Measurements from ENCODE around the gene SPZ1. TPM values are rescaled to one million over a fixed set of nuclear protein-coding genes. Genes with fewer than 3 reads are reported as not detected.
A peak's percentile ranks its signal among the peaks of the same experiment; 100 is the strongest.
"Not testable (repeated sequence)": the region's sequence is repeated elsewhere in the genome, so short reads cannot be mapped to it uniquely, and the experiment has no call there.

The SPZ1 gene, protein sequence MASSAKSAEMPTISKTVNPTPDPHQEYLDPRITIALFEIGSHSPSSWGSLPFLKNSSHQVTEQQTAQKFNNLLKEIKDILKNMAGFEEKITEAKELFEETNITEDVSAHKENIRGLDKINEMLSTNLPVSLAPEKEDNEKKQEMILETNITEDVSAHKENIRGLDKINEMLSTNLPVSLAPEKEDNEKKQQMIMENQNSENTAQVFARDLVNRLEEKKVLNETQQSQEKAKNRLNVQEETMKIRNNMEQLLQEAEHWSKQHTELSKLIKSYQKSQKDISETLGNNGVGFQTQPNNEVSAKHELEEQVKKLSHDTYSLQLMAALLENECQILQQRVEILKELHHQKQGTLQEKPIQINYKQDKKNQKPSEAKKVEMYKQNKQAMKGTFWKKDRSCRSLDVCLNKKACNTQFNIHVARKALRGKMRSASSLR
- total RNA-seq (ENCODE audit: low replicate concordance) = not detected in 2 replicates

DNA sequence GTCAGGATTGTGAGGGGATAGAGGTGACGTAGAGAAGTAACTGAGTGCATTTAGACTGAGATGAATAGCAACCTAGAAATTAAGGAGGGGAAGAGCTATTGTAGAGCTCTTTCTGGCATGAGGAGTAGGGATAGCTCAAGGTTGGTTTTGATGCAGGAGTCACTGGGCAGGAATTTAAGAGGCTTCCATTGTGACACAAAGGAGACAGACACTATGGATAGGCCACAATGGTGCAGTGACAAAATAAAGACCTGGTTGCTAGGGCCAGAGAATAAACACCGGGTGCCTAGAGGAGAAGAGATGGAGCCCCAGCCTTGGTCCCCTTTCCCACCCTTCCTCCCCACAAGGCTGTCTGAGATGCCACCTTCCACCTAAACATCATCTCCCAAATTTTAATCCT, at the start of gene SPZ1:
SPZ1 (plus strand) TSS at position 301 of the 400 bp plus-strand sequence. CDS start 214 bp downstream, outside the sequence.
- Histone ChIP-seq H3K27ac (no peak within 1 kb of the TSS), H3K4me2 (no peak within 1 kb of the TSS), H3K4me3 (no peak within 1 kb of the TSS), H3K79me2 (ENCODE audit: low read depth) (no peaks in the 10 kb centered on the region), H4K20me1 (ENCODE audit: low read depth) (no peaks in the 10 kb centered on the region), H3F3A (ENCODE audit: low read depth) (peaks cover 4% of the 10 kb centered on the region), H3K27me3 (no peaks in the 10 kb centered on the region), H3K9ac (no peak within 1 kb of the TSS), H3K4me1 (no peaks in the 10 kb centered on the region), H3K9me3 (ENCODE audit: low read depth) (no peaks in the 10 kb centered on the region), H3K36me3 (no peaks in the 10 kb centered on the region), H2AFZ (replicated peaks) (peak within 1 kb of the TSS; percentile 17)
- Mint-ChIP-seq H3K27ac (no peak within 1 kb of the TSS), H3K9me3 (peaks cover 18% of the 10 kb centered on the region), H3K36me3 (peaks cover 3% of the 10 kb centered on the region), H3K4me3 (no peak within 1 kb of the TSS), H3K4me1 (peaks cover 9% of the 10 kb centered on the region), H3K27me3 (ENCODE audit: insufficient read depth, low read depth) (peaks cover 3% of the 10 kb centered on the region)
- DNase-seq (ENCODE audit: low spot score) = no peak
- no peak for TF ChIP-seq EZH2phosphoT487 (IDR thresholded peaks at IDR 0.05)
- TF ChIP-seq EZH2 (IDR thresholded peaks at IDR 0.05) = no peak

DNA sequence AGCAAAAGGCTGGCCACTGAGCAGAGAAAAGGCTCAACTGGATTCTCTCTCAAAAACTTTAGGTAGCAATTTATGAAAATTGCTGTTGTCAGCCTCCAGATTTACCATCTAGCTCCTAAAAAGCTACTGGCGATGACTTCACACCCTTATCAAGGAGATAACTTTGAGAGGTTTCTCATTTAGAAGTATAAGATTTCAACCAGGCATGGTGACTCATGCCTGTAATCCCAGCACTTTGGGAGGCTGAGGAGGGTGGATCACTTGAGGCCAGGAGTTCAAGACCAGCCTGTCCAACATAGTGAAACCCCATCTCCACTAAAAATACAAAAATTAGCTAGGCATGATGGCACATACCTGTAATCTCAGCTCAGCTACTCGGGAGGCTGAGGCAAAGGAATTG, 49.3 kb upstream of the SPZ1 start:
- Histone ChIP-seq H3K4me1 (peaks cover 16% of the 10 kb centered on the region), H3F3A (ENCODE audit: low read depth) (peaks cover 35% of the 10 kb centered on the region)
- not testable (repeated sequence) for H3K4me3 ChIP-seq; H4K20me1 ChIP-seq (ENCODE audit: low read depth); DNase-seq (ENCODE audit: low spot score); H3K27me3 Mint-ChIP-seq (ENCODE audit: insufficient read depth, low read depth); H3K27me3 ChIP-seq; H3K79me2 ChIP-seq (ENCODE audit: low read depth); H3K27ac ChIP-seq; H3K9me3 Mint-ChIP-seq; H3K4me2 ChIP-seq; H3K27ac Mint-ChIP-seq; H3K36me3 ChIP-seq; H3K4me1 Mint-ChIP-seq; H3K4me3 Mint-ChIP-seq; H3K36me3 Mint-ChIP-seq; H3K9ac ChIP-seq; H2AFZ ChIP-seq (replicated peaks); H3K9me3 ChIP-seq (ENCODE audit: low read depth)

DNA sequence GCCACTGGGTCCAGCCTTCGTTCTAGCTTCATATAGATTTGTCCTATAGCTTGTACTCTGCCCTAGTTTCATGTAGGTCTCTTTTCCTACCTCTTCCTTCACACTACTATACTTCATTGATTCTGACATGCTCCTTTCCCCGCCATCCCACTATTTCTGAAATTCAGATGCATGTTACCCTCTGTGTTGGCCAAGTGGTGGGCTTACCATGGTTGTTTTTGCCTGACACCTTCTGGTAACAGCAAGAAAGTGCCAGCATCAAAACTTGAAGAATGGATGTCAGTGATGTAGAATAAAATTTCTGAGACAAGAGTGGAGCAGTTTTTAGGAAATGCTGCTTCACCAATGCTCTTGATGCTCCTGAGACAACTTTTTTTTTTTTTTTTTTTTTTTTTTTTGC, 44.5 kb upstream of the SPZ1 start:
- Histone ChIP-seq H3K27me3 (no peaks in the 10 kb centered on the region), H4K20me1 (ENCODE audit: low read depth) (no peaks in the 10 kb centered on the region), H3F3A (ENCODE audit: low read depth) (peaks cover 7% of the 10 kb centered on the region), H3K27ac (no peak overlapping the region), H2AFZ (replicated peaks) (no peak overlapping the region), H3K4me1 (no peaks in the 10 kb centered on the region), H3K4me2 (no peak overlapping the region), H3K9ac (no peak overlapping the region), H3K4me3 (no peak overlapping the region), H3K9me3 (ENCODE audit: low read depth) (no peaks in the 10 kb centered on the region), H3K79me2 (ENCODE audit: low read depth) (no peaks in the 10 kb centered on the region), H3K36me3 (no peaks in the 10 kb centered on the region)
- Mint-ChIP-seq H3K4me3 (no peak overlapping the region), H3K4me1 (no peaks in the 10 kb centered on the region), H3K27ac (no peak overlapping the region), H3K9me3 (no peaks in the 10 kb centered on the region), H3K36me3 (no peaks in the 10 kb centered on the region), H3K27me3 (ENCODE audit: insufficient read depth, low read depth) (peaks cover 2% of the 10 kb centered on the region)
- TF ChIP-seq, protein P1, sequence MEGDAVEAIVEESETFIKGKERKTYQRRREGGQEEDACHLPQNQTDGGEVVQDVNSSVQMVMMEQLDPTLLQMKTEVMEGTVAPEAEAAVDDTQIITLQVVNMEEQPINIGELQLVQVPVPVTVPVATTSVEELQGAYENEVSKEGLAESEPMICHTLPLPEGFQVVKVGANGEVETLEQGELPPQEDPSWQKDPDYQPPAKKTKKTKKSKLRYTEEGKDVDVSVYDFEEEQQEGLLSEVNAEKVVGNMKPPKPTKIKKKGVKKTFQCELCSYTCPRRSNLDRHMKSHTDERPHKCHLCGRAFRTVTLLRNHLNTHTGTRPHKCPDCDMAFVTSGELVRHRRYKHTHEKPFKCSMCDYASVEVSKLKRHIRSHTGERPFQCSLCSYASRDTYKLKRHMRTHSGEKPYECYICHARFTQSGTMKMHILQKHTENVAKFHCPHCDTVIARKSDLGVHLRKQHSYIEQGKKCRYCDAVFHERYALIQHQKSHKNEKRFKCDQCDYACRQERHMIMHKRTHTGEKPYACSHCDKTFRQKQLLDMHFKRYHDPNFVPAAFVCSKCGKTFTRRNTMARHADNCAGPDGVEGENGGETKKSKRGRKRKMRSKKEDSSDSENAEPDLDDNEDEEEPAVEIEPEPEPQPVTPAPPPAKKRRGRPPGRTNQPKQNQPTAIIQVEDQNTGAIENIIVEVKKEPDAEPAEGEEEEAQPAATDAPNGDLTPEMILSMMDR (IDR thresholded peaks at IDR 0.05) = peak; percentile 67
- no peak for TF ChIP-seq EZH2 (IDR thresholded peaks at IDR 0.05)
- DNase-seq (ENCODE audit: low spot score) = peak; percentile 57

DNA sequence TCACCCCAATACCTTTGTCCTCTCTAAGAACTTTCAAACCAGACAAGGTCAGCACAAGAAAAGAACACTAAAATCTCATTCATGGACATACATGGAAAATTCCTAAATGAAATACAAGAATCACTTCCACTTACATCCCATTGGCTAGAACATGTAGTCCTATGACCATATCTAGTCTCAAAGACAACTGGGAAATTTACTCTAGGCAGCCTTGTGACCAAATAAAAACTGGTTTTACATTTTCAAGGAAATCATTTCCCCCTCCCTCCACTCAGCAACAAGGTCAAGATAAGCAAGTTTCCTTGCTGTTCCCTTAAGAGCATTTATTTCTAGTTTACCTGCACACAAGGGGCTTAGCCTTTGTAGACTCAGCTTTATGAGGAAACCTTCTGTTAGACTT, 43.6 kb upstream of the SPZ1 start:
- H3K79me2 ChIP-seq (ENCODE audit: low read depth) = no peaks in the 10 kb centered on the region
- H3K27me3 ChIP-seq = no peaks in the 10 kb centered on the region
- H3K4me1 Mint-ChIP-seq = no peaks in the 10 kb centered on the region
- no peaks in the 10 kb centered on the region for H3K4me1 ChIP-seq
- no peaks in the 10 kb centered on the region for H3K9me3 ChIP-seq (ENCODE audit: low read depth)
- no peak overlapping the region for H3K4me2 ChIP-seq
- H3F3A ChIP-seq (ENCODE audit: low read depth) = no peaks in the 10 kb centered on the region
- H3K27ac ChIP-seq = no peak overlapping the region
- no peak overlapping the region for H3K4me3 ChIP-seq
- H3K9ac ChIP-seq = no peak overlapping the region
- peak overlapping the region; percentile 16 for H3K27ac Mint-ChIP-seq
- H2AFZ ChIP-seq (replicated peaks) = no peak overlapping the region
- no peak overlapping the region for H3K4me3 Mint-ChIP-seq
- H3K27me3 Mint-ChIP-seq (ENCODE audit: insufficient read depth, low read depth) = peaks cover 2% of the 10 kb centered on the region
- H3K36me3 Mint-ChIP-seq = no peaks in the 10 kb centered on the region
- H4K20me1 ChIP-seq (ENCODE audit: low read depth) = no peaks in the 10 kb centered on the region
- no peaks in the 10 kb centered on the region for H3K9me3 Mint-ChIP-seq
- no peaks in the 10 kb centered on the region for H3K36me3 ChIP-seq
- no peak for DNase-seq (ENCODE audit: low spot score)
- TF ChIP-seq EZH2 (IDR thresholded peaks at IDR 0.05) (no peak), EZH2phosphoT487 (IDR thresholded peaks at IDR 0.05) (no peak)
- TF ChIP-seq, protein P1 (IDR thresholded peaks at IDR 0.05) = no peak

Data from neural progenitor cell (in vitro differentiated cells).